HuH-7 (cell line): ENCODE measurements around the gene CA4.
A peak's percentile ranks its signal among the peaks of the same experiment; 100 is the strongest.

Experiments used
- DNase-seq: peaks from one replicate; pipeline ENCODE4 v3.0.0; 2011; ENCODE audit warnings: low spot score

The CA4 gene

GRCh38 chr17:60130466-60130865 is 19.3 kb upstream of the CA4 start:
- no peak for DNase-seq

GRCh38 chr17:60134396-60135150 is 15.2 kb upstream of the CA4 start:
- DNase-seq, result no peak

- DNase-seq, result peak; percentile 100
Observed at GRCh38 chr17:60135151-60135950, 14.4 kb upstream of the CA4 start.

- no peak for DNase-seq
Observed at GRCh38 chr17:60135951-60136666, 13.7 kb upstream of the CA4 start.

- DNase-seq, result no peak
Observed at GRCh38 chr17:60137731-60138130, 12.0 kb upstream of the CA4 start.

- DNase-seq, result no peak
Observed at GRCh38 chr17:60138769-60139437, 10.9 kb upstream of the CA4 start.

GRCh38 chr17:60139438-60140285 is 10.1 kb upstream of the CA4 start:
- peak; percentile 90 for DNase-seq

- no peak for DNase-seq
Observed at GRCh38 chr17:60141111-60142018, 8.4 kb upstream of the CA4 start.

- peak; percentile 85 for DNase-seq
Observed at GRCh38 chr17:60142872-60143499, 6.8 kb upstream of the CA4 start.

- DNase-seq, result no peak
Observed at GRCh38 chr17:60145006-60145935, 4.5 kb upstream of the CA4 start.

- DNase-seq, result no peak
Observed at GRCh38 chr17:60146206-60146605, 3.6 kb upstream of the CA4 start.

- DNase-seq, result peak; percentile 59
Observed at GRCh38 chr17:60147553-60148223, 2.1 kb upstream of the CA4 start.

GRCh38 chr17:60148373-60148772 is 1.4 kb upstream of the CA4 start:
- DNase-seq, result no peak

GRCh38 chr17:60151355-60151754 is 1.6 kb downstream of the CA4 start:
- DNase-seq, result no peak

GRCh38 chr17:60153606-60154390 is 4.0 kb downstream of the CA4 start:
- DNase-seq, result no peak

- no peak for DNase-seq
Observed at GRCh38 chr17:60154616-60155426, 5.0 kb downstream of the CA4 start.
